ENCODE results near the gene NUP98. TPM values are rescaled to one million over a fixed set of nuclear protein-coding genes. Genes with fewer than 3 reads are reported as not detected.

NUP98 gene
- total RNA-seq, 4 donors from 2014 or later = 65.2 to 128 (median 102) TPM

- DNase-seq (no peak), ATAC-seq (no peak)
- in situ Hi-C loops (cut with MboI; ENCODE audit: low sequenced_read_pairs in 4 of 4) (loop anchor here in 3 of 4 donors (25.0 kb wide), 2 partner anchors 368 to 782 kb away; partner anchors contain the start of gene TRIM68 (in 1 of the 3)), intact Hi-C loops (cut with DNase I; ENCODE audit: low total_unique reads) (no loop called here)
- H3K4me1 ChIP-seq = peaks cover 7 to 22% of the 10 kb centered on the region in 2 donors
- H3K4me3 ChIP-seq = no peak overlapping the region
- peaks cover 0 to 29% of the 10 kb centered on the region in 2 donors for H3K36me3 ChIP-seq
- H3K9me3 ChIP-seq = no peaks in the 10 kb centered on the region
- no peak for TF ChIP-seq POLR2A (IDR thresholded peaks at IDR 0.05)
- no peak for TF ChIP-seq CTCF (IDR thresholded peaks at IDR 0.05 in 4 of 5, conservative IDR thresholded peaks at IDR 0.05 in 1 of 5)
- H3K27me3 ChIP-seq = no peaks in the 10 kb centered on the region
- H3K27ac ChIP-seq = no peak overlapping the region
These were observed 33.4 kb upstream of the NUP98 start for GRCh38 chr11:3830730-3831129.

- intact Hi-C loops (cut with DNase I; ENCODE audit: low total_unique reads) = no loop called here
- in situ Hi-C loops (cut with MboI; ENCODE audit: low sequenced_read_pairs in 4 of 4) = loop anchor here in 3 of 4 donors (25.0 kb wide), 2 partner anchors 368 to 782 kb away; partner anchors contain the start of gene TRIM68 (in 1 of the 3)
- Histone ChIP-seq H3K27ac (no peak overlapping the region), H3K4me3 (no peak overlapping the region), H3K36me3 (peaks cover 0 to 29% of the 10 kb centered on the region in 2 donors), H3K27me3 (no peaks in the 10 kb centered on the region), H3K4me1 (peaks cover 7 to 16% of the 10 kb centered on the region in 2 donors), H3K9me3 (no peaks in the 10 kb centered on the region)
- DNase-seq (no peak), ATAC-seq (no peak)
- no peak for TF ChIP-seq CTCF (IDR thresholded peaks at IDR 0.05 in 4 of 5, conservative IDR thresholded peaks at IDR 0.05 in 1 of 5)
- no peak for TF ChIP-seq POLR2A (IDR thresholded peaks at IDR 0.05)
These were observed 32.7 kb upstream of the NUP98 start for GRCh38 chr11:3830088-3830487.

- Histone ChIP-seq H3K9me3 (no peaks in the 10 kb centered on the region), H3K4me3 (no peak overlapping the region), H3K36me3 (peaks cover 0 to 29% of the 10 kb centered on the region in 2 donors), H3K27me3 (no peaks in the 10 kb centered on the region), H3K4me1 (peaks cover 0 to 7% of the 10 kb centered on the region in 2 donors), H3K27ac (no peak overlapping the region)
- in situ Hi-C loops (cut with MboI; ENCODE audit: low sequenced_read_pairs in 4 of 4) (loop anchor here in 3 of 4 donors (25.0 kb wide), 2 partner anchors 365 to 785 kb away; partner anchors contain the start of gene TRIM68 (in 1 of the 3)), intact Hi-C loops (cut with DNase I; ENCODE audit: low total_unique reads) (no loop called here)
- DNase-seq = no peak
- no peak for ATAC-seq
- TF ChIP-seq POLR2A (IDR thresholded peaks at IDR 0.05) (no peak), CTCF (IDR thresholded peaks at IDR 0.05 in 4 of 5, conservative IDR thresholded peaks at IDR 0.05 in 1 of 5) (no peak)
These were observed 30.3 kb upstream of the NUP98 start for GRCh38 chr11:3827434-3828186.

GRCh38 chr11:3826721-3827120 lies 29.4 kb upstream of the NUP98 start:
- Histone ChIP-seq H3K27me3 (no peaks in the 10 kb centered on the region), H3K36me3 (peaks cover 0 to 29% of the 10 kb centered on the region in 2 donors), H3K4me1 (no peaks in the 10 kb centered on the region), H3K9me3 (no peaks in the 10 kb centered on the region), H3K27ac (no peak overlapping the region), H3K4me3 (no peak overlapping the region)
- ATAC-seq = no peak
- in situ Hi-C loops (cut with MboI; ENCODE audit: low sequenced_read_pairs in 4 of 4) = loop anchor here in 3 of 4 donors (25.0 kb wide), 2 partner anchors 364 to 786 kb away; partner anchors contain the start of gene TRIM68 (in 1 of the 3)
- DNase-seq = no peak
- intact Hi-C loops (cut with DNase I; ENCODE audit: low total_unique reads) = no loop called here
- TF ChIP-seq CTCF (IDR thresholded peaks at IDR 0.05 in 4 of 5, conservative IDR thresholded peaks at IDR 0.05 in 1 of 5) (no peak), POLR2A (IDR thresholded peaks at IDR 0.05) (no peak)

Data from gastrocnemius medialis (tissue), 4 donors.